Hepatocyte (in vitro differentiated cells): Measurements from ENCODE around the gene GLCCI1.

Experiments
- CTCF ChIP-seq: fragments of 200-600 bp; sonication (generic); IDR thresholded peaks from 2 replicates; pipeline ENCODE4 v1.5.1; 2016; ENCODE audit warnings: antibody characterized with exemption, mild to moderate bottlenecking; ENCODE audit not compliant: poor library complexity
- EZH2 ChIP-seq: fragments of 200-600 bp; sonication (generic); IDR thresholded peaks from 2 replicates; pipeline ENCODE4 v1.6.1; 2016; ENCODE audit warnings: antibody characterized with exemption, mild to moderate bottlenecking, borderline replicate concordance
- EZH2phosphoT487 ChIP-seq: fragments of 200-600 bp; sonication (generic); IDR thresholded peaks from one replicate; pipeline ENCODE4 v1.6.1; 2018; ENCODE audit warnings: antibody characterized with exemption, mild to moderate bottlenecking, low read depth, moderate library complexity; ENCODE audit not compliant: unreplicated experiment, severe bottlenecking

DNA sequence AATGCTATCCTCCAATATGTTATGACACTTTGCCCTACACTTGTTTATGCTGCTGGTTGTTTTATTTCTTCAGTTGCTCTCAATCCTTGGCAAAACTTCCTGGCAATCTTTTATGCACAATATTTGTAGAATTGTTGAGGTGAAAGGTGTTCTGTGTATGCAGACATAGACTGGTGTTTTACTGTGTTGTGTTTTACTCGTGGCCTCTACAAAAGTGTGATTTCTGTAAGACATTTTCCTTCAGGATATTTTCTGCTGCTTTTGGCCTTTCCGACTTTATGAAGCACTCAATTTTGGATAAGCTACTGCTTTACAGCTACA, 21.8 kb downstream of the GLCCI1 start:
- no peak for TF ChIP-seq CTCF
- TF ChIP-seq EZH2 = no peak
- TF ChIP-seq EZH2phosphoT487 = no peak
